NCI-H2107 treated with DMSO at 0.1 percent for 48 hours (cell line): Measurements from ENCODE around the gene ATP9A.

Source experiments
- DNase-seq: peaks from one replicate; lab custom pipeline; 2025; ENCODE audit not compliant: unreplicated experiment; lab: John Stamatoyannopoulos, UW

The ATP9A gene

GRCh38 chr20:51631011-51631950, 136.9 kb downstream of the ATP9A start:
- DNase-seq, result no peak

GRCh38 chr20:51629399-51630058, 138.7 kb downstream of the ATP9A start:
- DNase-seq, result no peak

DNA sequence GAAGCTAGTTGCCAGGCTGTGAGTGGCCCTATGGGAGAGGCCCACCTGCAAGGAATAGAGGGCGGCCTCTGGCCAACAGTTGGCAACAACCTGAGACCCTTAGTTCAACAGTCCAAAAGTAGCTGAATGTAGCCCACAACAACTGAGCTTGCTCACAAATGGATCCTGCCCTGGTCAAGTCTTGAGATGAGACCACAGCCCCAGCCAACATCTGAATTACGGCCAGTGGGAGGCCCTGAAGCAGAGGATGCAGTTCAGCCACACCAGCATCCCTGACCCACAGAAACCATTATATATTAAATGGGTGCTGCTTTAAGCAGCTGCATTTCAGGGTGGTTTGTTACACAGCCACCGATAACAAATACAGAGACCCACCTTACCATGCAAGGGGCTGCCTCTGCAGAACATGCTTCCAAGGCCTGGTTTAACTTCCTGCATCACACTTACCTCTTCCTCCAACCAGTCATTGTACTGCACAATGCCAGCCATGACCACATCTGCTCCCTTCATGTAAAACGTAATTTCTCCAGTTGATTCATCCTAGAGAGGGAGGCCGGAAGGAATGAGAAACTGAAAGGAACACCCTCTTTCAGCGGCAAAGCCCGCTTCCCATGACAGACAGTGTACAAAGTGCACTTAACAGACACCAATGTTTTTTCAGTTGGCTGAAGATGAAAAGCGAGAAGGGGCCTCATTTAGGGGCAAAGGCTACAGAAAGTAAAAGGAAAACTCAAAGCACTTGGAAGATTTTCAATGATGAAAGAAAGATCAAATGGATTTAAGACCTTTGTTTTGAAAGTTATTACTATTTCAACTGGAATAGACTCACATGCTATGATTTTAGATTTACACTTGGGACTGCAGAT, 139.4 kb downstream of the ATP9A start:
- DNase-seq, result no peak

- no peak for DNase-seq
Measured at GRCh38 chr20:51627586-51627985, 140.6 kb downstream of the ATP9A start.

DNA sequence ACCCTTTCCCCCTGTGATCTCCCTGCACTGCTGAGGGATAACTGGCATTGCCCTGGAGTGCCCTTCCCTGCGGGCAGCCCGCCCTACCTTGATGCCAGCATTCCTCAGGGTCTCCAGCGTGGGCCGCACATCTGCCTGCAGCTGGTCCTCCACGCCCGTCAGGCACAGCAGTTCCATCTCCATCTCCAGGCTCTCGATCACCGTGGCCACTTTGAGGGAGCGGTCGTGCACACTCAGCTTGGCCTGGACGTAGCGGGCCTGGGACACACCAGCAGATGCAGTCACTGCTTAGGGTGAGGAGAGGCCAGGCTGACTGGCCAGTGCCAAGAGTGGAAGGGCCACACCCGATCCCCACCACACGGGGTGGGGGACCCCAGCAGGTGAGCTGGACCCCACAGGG, 143.1 kb downstream of the ATP9A start:
- no peak for DNase-seq

- no peak for DNase-seq
Measured at GRCh38 chr20:51624157-51624731, 143.9 kb downstream of the ATP9A start.

DNA sequence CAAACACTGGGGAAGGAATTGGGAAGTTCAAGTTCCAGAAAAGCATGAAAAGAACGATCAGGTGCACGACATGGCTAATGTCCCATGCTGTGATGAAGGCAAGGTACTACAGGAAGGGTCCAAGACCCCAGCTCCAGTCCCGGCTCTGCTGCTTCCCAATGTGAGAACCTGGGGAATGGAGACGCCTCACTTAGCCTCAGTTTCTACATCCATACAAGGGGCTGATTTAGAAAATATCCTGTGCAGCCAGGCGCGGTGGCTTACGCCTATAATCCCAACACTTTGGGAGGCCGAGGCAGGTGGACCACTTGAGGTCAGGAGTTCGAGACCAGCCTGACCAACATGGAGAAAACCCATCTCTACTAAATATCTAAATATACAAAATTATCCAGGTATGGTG, 144.9 kb downstream of the ATP9A start:
- DNase-seq, result no peak

DNA sequence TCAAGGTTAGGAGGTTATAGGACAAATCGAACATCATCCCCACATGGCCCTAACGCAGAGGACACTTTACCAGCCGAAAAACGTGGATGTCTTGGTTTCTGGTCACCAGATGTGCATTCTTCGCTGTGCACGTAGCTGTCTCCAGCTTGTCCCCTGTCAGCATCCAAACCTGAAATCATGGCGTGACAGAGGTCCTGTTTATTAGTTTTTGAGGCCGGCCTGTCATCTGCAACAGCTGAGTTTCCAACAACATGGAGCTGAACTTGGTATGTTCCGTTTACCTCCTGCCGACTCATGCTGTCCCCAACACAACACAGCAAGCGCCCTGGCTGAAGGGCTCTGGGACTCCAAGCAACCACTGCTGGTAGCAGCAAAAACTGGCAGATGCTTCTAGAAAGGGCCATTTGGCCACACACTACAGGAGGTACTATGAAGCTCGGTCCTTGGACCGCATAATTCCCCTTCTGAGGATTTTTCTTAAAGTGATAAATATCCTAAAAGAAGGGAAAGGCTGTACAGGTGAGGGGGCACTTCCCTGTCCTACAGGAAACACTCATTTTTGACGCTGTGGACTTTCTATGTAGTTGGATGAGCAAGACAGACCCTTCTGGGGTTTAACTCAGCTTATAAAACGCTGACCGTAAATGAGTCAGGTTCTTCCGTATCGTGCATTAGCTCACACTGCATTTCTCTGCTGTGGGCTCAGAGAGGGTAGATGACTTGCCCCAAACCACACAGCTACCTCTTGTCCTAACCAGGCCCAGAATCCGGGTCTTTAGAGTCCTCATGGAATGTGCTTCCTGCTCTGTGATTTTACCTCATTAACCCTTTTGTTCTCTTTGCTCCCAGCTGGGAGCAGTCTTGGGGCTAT, 146.0 kb downstream of the ATP9A start:
- no peak for DNase-seq

DNA sequence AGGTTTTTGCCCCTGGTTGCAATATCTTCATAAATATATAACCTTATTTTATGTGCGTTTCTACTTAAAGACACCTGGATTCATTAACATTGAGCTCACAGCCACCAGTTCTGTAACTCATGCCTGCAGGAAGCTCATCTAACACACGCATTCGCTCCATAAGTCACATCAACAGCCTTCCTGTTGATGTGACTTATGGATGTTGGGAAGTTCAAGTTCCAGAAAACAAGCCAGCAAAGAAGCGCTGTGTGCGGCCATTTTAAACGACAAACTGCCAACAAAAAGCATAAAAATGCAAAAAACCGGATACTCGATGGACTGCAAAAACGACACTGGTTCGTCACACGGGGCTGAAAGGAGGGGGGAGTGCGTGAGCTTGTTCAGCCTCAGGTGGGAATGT, 147.8 kb downstream of the ATP9A start:
- no peak for DNase-seq

- no peak for DNase-seq
Measured at GRCh38 chr20:51616060-51616459, 152.1 kb downstream of the ATP9A start.

- DNase-seq, result no peak
Measured at GRCh38 chr20:51614687-51615086, 153.5 kb downstream of the ATP9A start.

DNA sequence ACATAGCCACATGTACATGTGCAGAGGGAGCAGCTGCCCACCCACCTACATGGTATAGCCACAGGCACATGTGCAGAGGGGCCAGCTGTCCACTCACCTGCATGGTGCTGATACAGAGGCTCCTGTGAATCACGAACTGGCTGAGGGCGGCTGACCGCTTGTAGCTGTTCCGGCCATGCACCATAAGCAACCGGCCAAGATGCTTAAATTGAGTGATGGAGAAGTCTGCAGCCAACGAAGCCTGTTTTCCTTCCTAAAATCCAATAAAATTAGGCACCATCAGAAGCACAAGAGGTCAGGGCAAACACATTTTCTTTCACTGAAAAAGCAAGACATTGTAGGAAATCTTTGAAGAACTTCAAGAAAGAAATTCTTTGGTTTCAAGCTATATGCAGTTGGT, 154.6 kb downstream of the ATP9A start:
- no peak for DNase-seq

DNA sequence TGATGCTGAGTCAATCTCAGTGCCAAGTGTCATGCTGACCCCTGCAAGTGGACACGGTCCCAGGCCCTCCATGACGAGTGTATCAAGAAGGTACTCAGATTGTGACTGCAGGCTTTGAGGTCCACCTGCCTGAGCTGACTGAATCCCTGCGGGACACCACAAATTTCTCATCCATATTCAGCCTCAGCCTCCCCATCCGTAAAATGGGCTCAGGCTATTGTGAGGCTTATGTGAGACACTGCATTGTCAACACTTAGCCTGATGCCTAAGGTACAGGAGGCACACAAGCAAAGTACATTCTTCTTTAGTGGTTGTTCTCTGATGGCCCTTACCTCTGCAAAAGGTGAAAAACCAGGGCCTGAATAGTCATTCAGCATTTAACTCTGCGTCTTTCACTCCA, 155.3 kb downstream of the ATP9A start:
- no peak for DNase-seq

DNA sequence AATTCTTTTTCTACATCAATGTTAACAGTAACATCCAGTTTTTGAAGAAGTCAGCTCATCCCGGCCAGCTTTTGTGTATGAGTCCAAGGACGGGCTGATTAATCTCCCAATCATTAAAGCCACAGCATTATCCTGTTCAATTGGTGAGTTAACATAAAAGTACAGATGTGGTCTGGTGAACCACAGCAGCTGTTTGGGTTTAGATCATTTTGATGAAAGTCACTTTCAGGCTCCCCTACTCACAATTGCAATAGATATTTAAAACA, 156.6 kb downstream of the ATP9A start:
- no peak for DNase-seq

DNA sequence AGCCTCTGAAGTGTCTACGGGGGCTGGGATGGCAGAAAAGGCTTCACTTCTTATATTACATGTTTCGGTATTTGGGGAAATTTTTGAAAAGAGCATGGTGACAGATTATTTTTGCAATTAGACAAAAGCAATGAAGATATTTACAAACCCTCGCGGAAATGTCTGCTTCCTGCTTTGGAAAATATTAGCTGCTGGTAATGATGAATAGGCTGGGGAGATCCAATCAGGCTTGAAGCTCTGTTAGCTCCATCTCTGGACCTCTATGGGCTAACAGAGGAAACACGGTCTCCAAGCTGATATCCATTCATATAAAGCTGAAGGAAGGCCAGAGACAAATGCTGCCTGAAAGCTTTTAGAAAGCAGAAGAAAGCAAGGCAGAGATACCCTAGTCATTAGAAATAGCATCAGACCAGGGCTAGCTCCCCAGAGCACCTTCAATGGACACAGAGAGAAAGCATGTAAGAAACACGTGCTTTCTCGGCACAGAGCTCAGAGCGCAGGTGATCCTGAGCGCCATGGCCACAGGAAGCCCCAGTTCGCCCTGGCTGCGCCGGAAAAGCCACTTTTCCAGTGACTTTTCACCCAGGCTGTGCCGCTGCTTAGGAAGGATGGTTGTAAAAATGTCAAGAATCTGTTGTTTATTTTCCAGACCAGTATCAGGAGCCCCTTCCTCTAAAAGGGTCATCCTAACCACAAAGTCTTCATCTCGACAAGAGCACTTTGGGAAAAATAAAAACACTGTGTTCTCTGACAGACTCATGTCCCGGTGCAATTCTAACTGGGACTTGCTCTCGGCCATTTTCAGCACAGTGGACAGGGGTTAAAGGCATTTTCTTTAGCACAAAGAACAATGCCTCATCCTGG, 157.2 kb downstream of the ATP9A start:
- no peak for DNase-seq

DNA sequence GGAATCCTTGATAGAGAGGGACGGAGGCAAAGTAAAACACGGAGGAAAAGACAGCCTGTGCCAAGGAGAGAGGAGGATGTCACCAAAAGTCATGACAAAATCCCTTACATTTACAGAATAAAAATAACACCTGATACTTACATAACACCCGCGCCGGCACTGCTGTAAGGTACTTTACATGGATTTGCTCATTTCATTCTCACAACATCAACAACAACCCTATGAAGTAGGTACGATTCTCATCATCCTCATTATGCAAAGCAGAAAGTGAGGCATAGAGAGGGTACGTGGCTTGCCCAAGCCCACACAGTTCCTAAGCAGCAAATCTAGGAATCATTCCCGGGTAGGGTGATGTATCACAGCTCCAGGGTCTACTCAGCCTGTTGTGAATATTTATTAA, 158.1 kb downstream of the ATP9A start:
- DNase-seq, result no peak

- DNase-seq, result no peak
Measured at GRCh38 chr20:51609251-51609650, 158.9 kb downstream of the ATP9A start.

DNA sequence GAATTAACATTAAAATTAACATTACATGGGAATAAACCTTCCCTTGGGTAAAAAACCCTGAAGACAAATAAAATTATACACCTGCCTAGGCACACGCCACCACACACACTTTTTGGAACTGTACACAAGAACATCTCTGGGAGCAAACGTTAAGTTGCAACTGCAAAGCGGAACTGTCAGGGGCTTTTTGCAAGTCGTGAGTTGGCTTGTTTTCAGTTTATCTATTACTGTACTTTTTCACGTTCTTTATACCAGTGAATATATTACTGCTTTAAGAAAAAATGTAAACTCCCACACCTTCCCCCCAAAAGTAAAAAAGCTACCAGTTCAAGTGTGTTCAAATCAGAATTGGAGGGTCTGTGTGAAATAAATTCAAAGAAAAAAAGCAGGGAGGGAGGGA, 160.1 kb downstream of the ATP9A start:
- no peak for DNase-seq

- no peak for DNase-seq
Measured at GRCh38 chr20:51607170-51607569, 161.0 kb downstream of the ATP9A start.

- DNase-seq, result no peak
Measured at GRCh38 chr20:51604851-51605250, 163.3 kb downstream of the ATP9A start.
